HG02763 (cell line): ENCODE results near the gene ZNF165.
"Not testable (repeated sequence)": the region's sequence is repeated elsewhere in the genome, so short reads cannot be mapped to it uniquely, and the experiment has no call there.

ENCODE experiments used
- ATAC-seq: cut with Tn5 transposase; IDR thresholded peaks from one replicate; pipeline ENCODE4 v1.9.1; 2021; ENCODE audit warnings: mild to moderate bottlenecking, moderate library complexity; ENCODE audit not compliant: unreplicated experiment

ZNF165 gene

GRCh38 chr6:28118217-28118616, 37.8 kb downstream of the ZNF165 start:
- ATAC-seq: no peak

- ATAC-seq: no peak
Measured at GRCh38 chr6:28121876-28122275, 41.5 kb downstream of the ZNF165 start.

GRCh38 chr6:28122283-28122682, 41.9 kb downstream of the ZNF165 start:
- ATAC-seq: not testable (repeated sequence)

- ATAC-seq: peak; percentile 94
Measured at GRCh38 chr6:28124350-28124970, 44.1 kb downstream of the ZNF165 start, which contains the start of gene ZSCAN16. Gene ZSCAN16, plus strand, starts transcription at chr6:28124609. Its CDS starts 835 bp downstream, at chr6:28125444.

- ATAC-seq: no peak
Measured at GRCh38 chr6:28124971-28125353, 44.6 kb downstream of the ZNF165 start.

- ATAC-seq: no peak
Measured at GRCh38 chr6:28125401-28125800, 45.0 kb downstream of the ZNF165 start.

- ATAC-seq: no peak
Measured at GRCh38 chr6:28134015-28134414, 53.6 kb downstream of the ZNF165 start.

GRCh38 chr6:28134716-28135115, 54.3 kb downstream of the ZNF165 start:
- ATAC-seq: no peak

- no peak for ATAC-seq
Measured at GRCh38 chr6:28135393-28135792, 55.0 kb downstream of the ZNF165 start.

- peak; percentile 49 for ATAC-seq
Measured at GRCh38 chr6:28136585-28137504, 56.5 kb downstream of the ZNF165 start.

GRCh38 chr6:28137505-28137981, 57.2 kb downstream of the ZNF165 start:
- ATAC-seq: no peak
